NCI-H1694 (cell line): ENCODE data around the gene COMMD4.
"Not testable (repeated sequence)": the region's sequence is repeated elsewhere in the genome, so short reads cannot be mapped to it uniquely, and the experiment has no call there.

ENCODE experiments used
- DNase-seq: peaks from one replicate; lab custom pipeline; 2025; lab: John Stamatoyannopoulos, UW

Gene COMMD4

GRCh38 chr15:75380773-75381172, 44.9 kb downstream of the COMMD4 start:
- DNase-seq, result no peak

GRCh38 chr15:75383986-75384385, 48.1 kb downstream of the COMMD4 start:
- DNase-seq, result not testable (repeated sequence)
